DND-41 (cell line): ENCODE data around the gene NUDT19.

ENCODE experiments used
- CTCF ChIP-seq: IDR thresholded peaks from 2 replicates; pipeline ENCODE4 v1.5.1; 2012; ENCODE audit warnings: borderline replicate concordance, low read length, moderate library complexity, mild to moderate bottlenecking; ENCODE audit not compliant: poor library complexity, severe bottlenecking; ENCODE audit errors: extremely low read depth
- EZH2 ChIP-seq: IDR thresholded peaks from 3 replicates; pipeline ENCODE4 v1.6.1; 2012; ENCODE audit warnings: borderline replicate concordance, low read depth, mild to moderate bottlenecking, moderate library complexity, low read length, inconsistent platforms; ENCODE audit not compliant: severe bottlenecking

GRCh38 chr19:32646556-32646955 lies 45.1 kb upstream of the NUDT19 start:
- TF ChIP-seq CTCF = no peak
- no peak for TF ChIP-seq EZH2
